NCI-H1105 treated with DMSO at 0.1 percent for 48 hours (cell line): ENCODE measurements around the gene SH3PXD2A.

Source experiments
- DNase-seq: peaks from one replicate; lab custom pipeline; 2025; lab: John Stamatoyannopoulos, UW

SH3PXD2A gene

GRCh38 chr10:103877861-103878260 lies 22.5 kb upstream of the SH3PXD2A start:
- no peak for DNase-seq

GRCh38 chr10:103876155-103876554 lies 20.8 kb upstream of the SH3PXD2A start:
- DNase-seq: no peak

GRCh38 chr10:103874730-103875129 lies 19.4 kb upstream of the SH3PXD2A start:
- DNase-seq: no peak

GRCh38 chr10:103872137-103872931 lies 17.0 kb upstream of the SH3PXD2A start:
- no peak for DNase-seq

GRCh38 chr10:103871006-103871405 lies 15.6 kb upstream of the SH3PXD2A start:
- no peak for DNase-seq

- no peak for DNase-seq
Measured at GRCh38 chr10:103870516-103870915, 15.1 kb upstream of the SH3PXD2A start.

- no peak for DNase-seq
Measured at GRCh38 chr10:103869336-103869735, 14.0 kb upstream of the SH3PXD2A start.

- DNase-seq: no peak
Measured at GRCh38 chr10:103868200-103868599, 12.8 kb upstream of the SH3PXD2A start.

- DNase-seq: no peak
Measured at GRCh38 chr10:103861505-103861904, 6.1 kb upstream of the SH3PXD2A start.

GRCh38 chr10:103859161-103860086 lies 4.0 kb upstream of the SH3PXD2A start:
- peak; percentile 35 for DNase-seq

- DNase-seq: no peak
Measured at GRCh38 chr10:103858360-103858759, 3.0 kb upstream of the SH3PXD2A start.

- no peak for DNase-seq
Measured at GRCh38 chr10:103856797-103857170, 1.4 kb upstream of the SH3PXD2A start.

- no peak for DNase-seq
Measured at GRCh38 chr10:103855852-103856796, 748 bp upstream of the SH3PXD2A start.

GRCh38 chr10:103854686-103855391 lies 537 bp downstream of the SH3PXD2A start:
- no peak for DNase-seq

GRCh38 chr10:103854265-103854685 lies 1.1 kb downstream of the SH3PXD2A start:
- no peak for DNase-seq

GRCh38 chr10:103853428-103854264 lies 1.7 kb downstream of the SH3PXD2A start:
- no peak for DNase-seq

- DNase-seq: no peak
Measured at GRCh38 chr10:103852856-103853255, 2.5 kb downstream of the SH3PXD2A start.

- no peak for DNase-seq
Measured at GRCh38 chr10:103852189-103852711, 3.1 kb downstream of the SH3PXD2A start.

GRCh38 chr10:103851261-103851660 lies 4.1 kb downstream of the SH3PXD2A start:
- no peak for DNase-seq

- DNase-seq: no peak
Measured at GRCh38 chr10:103850572-103850895, 4.8 kb downstream of the SH3PXD2A start.
